Non-pigmented ciliary epithelial cell (primary cell): Measurements from ENCODE around the gene CHCHD3.
"Not testable (repeated sequence)": the region's sequence is repeated elsewhere in the genome, so short reads cannot be mapped to it uniquely, and the experiment has no call there.

ENCODE experiments used
- DNase-seq: peaks from one replicate; pipeline ENCODE4 v3.0.0-alpha.2; 2010; ENCODE audit warnings: low read depth

The CHCHD3 gene

GRCh38 chr7:132953468-132953867 lies 128.4 kb downstream of the CHCHD3 start:
- no peak for DNase-seq

- no peak for DNase-seq
Measured at GRCh38 chr7:132950725-132951124, 131.2 kb downstream of the CHCHD3 start.

- no peak for DNase-seq
Measured at GRCh38 chr7:132947011-132947410, 134.9 kb downstream of the CHCHD3 start.

DNA sequence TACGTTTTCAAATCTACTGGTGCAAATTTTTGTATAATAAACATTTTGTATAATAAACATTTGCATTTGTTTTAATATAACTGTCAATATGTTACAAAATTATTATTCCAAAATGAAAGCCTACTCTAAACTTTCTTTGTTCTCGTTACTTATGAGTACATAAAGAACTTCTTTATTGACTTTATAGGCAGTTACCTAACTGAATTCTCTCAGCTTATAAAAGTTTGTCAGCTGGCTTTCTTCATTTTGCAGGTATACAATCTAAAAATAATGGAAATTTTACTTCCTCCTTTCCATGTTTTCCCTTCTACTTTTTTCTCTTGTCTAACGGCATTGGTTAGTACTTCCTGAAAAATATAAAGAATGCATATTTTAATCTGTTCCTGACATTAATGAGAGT lies 137.1 kb downstream of the CHCHD3 start:
- no peak for DNase-seq

DNA sequence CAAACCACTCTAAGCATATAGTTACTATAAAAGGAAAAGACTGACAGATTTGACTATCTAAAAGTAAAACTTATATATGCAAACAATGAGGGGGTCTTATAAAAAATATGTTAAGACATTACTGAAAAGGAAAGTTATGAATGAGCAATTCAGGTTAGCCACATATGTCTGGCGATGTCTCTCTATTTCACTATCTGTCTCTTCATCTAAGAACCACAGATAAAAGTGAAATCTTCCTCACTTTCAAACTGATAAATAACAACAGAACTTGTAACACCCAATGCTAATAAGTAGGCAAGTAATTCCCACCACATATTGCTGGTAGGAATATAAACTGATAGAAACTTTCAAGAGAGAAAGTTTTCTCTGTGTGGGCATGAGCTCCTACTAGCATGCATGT lies 138.2 kb downstream of the CHCHD3 start:
- no peak for DNase-seq

DNA sequence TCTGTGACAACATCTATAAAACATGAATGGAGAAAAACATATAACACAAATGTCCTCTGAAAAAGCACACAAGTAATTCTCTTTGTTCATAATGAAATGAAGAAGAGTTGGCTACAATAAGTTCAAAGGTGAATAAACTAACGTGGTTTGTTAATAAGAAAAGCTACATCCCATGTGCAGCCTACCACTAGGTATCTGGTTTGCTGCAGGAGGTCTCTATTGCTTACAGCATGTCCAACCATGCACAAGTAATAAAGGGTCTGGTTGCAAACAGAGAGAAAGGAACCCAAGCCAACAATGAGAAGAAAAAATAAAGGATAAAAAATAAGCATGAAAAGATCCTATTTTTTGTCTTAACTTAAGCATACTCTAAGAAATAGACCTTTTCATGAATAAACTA lies 139.2 kb downstream of the CHCHD3 start:
- DNase-seq: no peak

DNA sequence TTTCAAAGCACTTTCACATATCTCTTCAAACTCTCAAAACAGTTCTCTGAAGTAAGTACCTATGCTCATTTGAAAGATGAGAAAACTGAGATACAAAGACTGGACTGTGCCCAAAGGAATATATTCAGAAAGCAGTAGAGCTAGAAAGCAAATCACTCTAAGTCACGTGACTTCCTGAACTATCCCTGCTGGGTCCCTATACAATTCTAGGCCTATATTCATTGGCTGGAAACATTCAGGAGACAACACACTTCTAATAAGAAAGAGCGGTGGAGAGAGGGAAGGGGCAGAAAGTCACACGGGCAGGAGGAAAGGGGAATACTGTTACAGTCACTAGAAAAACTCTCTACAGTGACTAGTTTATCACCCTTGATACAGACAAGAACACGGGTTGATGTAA lies 140.0 kb downstream of the CHCHD3 start:
- no peak for DNase-seq

GRCh38 chr7:132941428-132941827 lies 140.5 kb downstream of the CHCHD3 start:
- DNase-seq: no peak

GRCh38 chr7:132940084-132940483 lies 141.8 kb downstream of the CHCHD3 start:
- no peak for DNase-seq

DNA sequence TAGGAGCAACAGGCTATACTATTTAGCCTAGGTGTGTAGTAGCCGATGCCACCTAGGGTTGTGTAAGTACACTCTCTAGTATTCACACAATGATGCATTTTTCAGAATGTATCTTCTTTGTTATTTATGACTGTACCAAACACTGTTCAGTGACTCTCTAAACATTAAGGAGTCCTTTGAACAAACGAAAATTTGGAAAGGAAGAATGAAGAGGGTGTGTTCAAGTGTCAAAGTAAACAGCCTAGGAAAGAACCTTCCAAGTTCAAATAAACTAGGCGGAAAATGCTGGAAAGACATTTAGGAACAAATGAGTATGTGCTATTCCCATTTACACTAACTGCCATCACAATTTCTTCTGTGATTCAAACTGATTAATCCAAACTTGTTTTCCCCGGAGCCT lies 142.4 kb downstream of the CHCHD3 start:
- DNase-seq: no peak

- no peak for DNase-seq
Measured at GRCh38 chr7:132937286-132937685, 144.6 kb downstream of the CHCHD3 start.

- no peak for DNase-seq
Measured at GRCh38 chr7:132935608-132936007, 146.3 kb downstream of the CHCHD3 start.

DNA sequence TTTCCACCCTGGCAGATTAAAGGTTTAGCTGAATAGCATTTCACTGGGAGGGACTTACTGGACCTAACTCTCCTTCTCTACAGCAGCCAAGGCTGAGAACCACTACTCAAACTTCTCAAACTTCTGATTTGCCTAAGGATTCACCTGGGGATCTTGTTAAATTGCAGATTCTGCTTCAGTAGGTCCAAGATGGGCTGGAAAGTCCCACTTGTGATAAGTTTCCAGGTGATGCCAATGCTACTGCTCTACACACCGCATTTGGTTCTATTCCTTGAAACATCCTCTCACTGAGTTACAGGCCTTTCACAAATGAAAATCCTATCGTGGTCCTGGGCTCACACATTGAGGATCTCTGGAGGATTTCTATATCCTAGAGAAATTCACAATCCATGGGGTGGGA lies 147.9 kb downstream of the CHCHD3 start:
- no peak for DNase-seq

DNA sequence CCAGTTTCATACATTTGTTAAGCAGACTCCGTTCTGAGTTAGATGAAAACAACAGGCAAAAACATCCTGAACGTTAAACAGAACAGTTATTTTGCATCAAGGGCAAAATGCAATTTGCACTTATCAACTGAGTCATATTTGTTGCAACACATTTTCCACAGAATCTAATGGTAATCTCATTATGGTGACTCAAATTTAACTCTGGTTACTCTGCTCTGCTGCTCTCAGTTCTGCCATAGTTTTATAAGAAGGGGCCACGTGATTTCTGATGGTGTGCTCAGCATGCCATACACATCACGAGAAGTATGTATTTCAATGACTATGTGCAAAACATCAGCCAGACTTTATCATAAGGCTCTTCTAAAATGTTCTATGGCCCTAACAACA lies 148.8 kb downstream of the CHCHD3 start:
- peak; percentile 65 for DNase-seq

- no peak for DNase-seq
Measured at GRCh38 chr7:132932296-132933071, 149.4 kb downstream of the CHCHD3 start.

- no peak for DNase-seq
Measured at GRCh38 chr7:132930881-132931280, 151.0 kb downstream of the CHCHD3 start.

DNA sequence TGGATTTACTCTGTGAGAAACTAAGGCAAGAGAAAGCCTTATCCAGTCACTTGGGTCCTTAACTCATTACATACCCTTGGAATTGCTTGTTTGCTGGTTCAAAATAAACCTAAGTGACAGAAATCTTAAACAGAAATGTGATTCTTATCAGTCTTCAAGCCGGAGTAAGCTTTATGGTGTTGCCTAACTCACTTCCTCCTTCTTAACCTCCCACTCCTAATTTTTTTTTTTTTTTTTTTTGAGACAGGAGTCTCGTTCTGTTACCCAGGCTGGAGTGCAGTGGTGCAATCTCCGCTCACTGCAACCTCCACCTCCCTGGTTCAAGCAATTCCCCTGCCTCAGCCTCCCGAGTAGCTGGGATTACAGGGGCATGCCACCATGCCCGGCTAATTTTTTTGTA lies 151.9 kb downstream of the CHCHD3 start:
- not testable (repeated sequence) for DNase-seq

DNA sequence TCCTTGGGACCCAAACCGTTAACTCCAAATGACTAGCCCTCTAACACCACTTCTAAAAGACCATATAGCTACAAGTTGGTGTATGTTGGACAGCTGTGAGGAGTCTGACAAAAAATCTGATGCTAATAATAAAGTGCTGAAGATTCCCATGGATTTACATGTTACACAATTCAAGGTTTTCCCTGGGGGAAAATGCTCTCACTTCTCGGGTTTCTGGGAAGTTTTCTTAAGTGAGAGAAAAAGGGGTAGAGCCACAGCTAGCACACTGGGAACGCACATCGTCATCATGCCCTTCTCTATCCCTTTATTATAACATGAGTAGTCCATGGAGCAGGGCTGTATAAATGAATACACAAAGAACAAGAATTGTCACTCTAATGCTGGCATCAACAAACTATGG lies 162.1 kb downstream of the CHCHD3 start:
- DNase-seq: no peak

- DNase-seq: no peak
Measured at GRCh38 chr7:132915647-132916046, 166.2 kb downstream of the CHCHD3 start.

GRCh38 chr7:132910657-132911056 lies 171.2 kb downstream of the CHCHD3 start:
- no peak for DNase-seq

GRCh38 chr7:132907380-132907940 lies 174.4 kb downstream of the CHCHD3 start:
- DNase-seq: no peak

- no peak for DNase-seq
Measured at GRCh38 chr7:132906193-132906835, 175.6 kb downstream of the CHCHD3 start.

- DNase-seq: not testable (repeated sequence)
Measured at GRCh38 chr7:132905136-132905535, 176.8 kb downstream of the CHCHD3 start.

DNA sequence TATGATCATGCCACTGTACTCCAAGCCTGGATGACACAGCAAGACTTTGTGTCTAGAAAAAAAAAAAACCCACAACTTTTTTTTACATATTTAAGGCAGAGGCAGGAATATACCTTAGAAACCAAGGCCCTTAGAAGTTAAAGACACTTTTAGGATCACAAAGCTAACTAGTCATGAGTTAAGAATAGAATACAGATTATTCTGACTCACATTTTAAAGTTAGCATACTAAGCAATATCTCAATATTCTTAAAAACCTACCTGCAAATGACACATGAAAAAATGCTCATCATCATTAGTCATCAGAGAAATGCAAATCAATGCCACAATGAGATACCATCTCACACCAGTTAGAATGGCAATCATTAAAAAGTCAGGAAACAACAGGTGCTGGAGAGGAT lies 177.7 kb downstream of the CHCHD3 start:
- DNase-seq: no peak
